SK-N-SH treated with all-trans-retinoic acid at 6 μM for 48 hours (cell line): ENCODE measurements around the gene BRICD5.

Experiments used
- TCF4 ChIP-seq: fragments of 250-450 bp; sonication (Bioruptor Pico); IDR thresholded peaks from 2 replicates; pipeline ENCODE4 v1.8.0; 2021; ENCODE audit warnings: mild to moderate bottlenecking, moderate library complexity, borderline replicate concordance
- ZNF8 ChIP-seq: fragments of 450-650 bp; formaldehyde crosslinking; IDR thresholded peaks from 2 replicates; pipeline ENCODE4 v1.5.0; 2020; ENCODE audit warnings: mild to moderate bottlenecking, moderate library complexity
- TF ChIP-seq, protein P1 (sequence below): fragments of 250-450 bp; sonication (Bioruptor Pico); IDR thresholded peaks from 2 replicates; pipeline ENCODE4 v1.8.0; 2020; ENCODE audit warnings: mild to moderate bottlenecking, moderate library complexity, borderline replicate concordance
- TF ChIP-seq, protein P2 (sequence below): fragments of 250-450 bp; sonication (Bioruptor Pico); IDR thresholded peaks from 2 replicates; pipeline ENCODE4 v1.5.1; 2020; ENCODE audit warnings: low read depth, mild to moderate bottlenecking, moderate library complexity

DNA sequence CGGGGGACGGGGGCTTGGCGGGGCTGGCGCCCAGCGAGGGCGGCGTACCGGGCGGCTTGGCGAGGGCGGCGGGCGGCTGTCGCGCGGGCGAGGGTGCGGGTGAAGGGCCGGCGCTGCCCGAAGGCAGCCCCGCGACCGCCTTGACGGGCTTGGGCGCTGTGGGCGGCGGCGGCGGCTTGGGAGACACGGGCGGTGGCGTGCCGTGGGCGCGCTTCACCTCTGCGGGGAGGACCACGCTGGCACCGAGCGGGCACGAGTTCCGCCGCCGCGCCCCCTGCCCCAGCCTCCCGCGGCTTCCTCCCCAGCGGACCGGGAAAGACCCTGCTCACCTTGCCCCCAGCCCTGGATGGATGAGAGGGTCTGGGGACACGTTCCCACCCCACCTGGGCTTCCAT lies 31.6 kb downstream of the BRICD5 start:
- TF ChIP-seq, protein P1, sequence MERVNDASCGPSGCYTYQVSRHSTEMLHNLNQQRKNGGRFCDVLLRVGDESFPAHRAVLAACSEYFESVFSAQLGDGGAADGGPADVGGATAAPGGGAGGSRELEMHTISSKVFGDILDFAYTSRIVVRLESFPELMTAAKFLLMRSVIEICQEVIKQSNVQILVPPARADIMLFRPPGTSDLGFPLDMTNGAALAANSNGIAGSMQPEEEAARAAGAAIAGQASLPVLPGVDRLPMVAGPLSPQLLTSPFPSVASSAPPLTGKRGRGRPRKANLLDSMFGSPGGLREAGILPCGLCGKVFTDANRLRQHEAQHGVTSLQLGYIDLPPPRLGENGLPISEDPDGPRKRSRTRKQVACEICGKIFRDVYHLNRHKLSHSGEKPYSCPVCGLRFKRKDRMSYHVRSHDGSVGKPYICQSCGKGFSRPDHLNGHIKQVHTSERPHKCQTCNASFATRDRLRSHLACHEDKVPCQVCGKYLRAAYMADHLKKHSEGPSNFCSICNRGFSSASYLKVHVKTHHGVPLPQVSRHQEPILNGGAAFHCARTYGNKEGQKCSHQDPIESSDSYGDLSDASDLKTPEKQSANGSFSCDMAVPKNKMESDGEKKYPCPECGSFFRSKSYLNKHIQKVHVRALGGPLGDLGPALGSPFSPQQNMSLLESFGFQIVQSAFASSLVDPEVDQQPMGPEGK (CRISPR knock-in tag): no peak
- TF ChIP-seq ZNF8 (CRISPR knock-in tag) (no peak), TCF4 (CRISPR knock-in tag) (no peak)
- TF ChIP-seq, protein P2, sequence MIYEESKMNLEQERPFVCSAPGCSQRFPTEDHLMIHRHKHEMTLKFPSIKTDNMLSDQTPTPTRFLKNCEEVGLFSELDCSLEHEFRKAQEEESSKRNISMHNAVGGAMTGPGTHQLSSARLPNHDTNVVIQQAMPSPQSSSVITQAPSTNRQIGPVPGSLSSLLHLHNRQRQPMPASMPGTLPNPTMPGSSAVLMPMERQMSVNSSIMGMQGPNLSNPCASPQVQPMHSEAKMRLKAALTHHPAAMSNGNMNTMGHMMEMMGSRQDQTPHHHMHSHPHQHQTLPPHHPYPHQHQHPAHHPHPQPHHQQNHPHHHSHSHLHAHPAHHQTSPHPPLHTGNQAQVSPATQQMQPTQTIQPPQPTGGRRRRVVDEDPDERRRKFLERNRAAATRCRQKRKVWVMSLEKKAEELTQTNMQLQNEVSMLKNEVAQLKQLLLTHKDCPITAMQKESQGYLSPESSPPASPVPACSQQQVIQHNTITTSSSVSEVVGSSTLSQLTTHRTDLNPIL (CRISPR knock-in tag): no peak
